Right ventricle myocardium superior (tissue), 1 donor: ENCODE measurements around the gene GALNT9. TPM values are rescaled to one million over a fixed set of nuclear protein-coding genes. Genes with fewer than 3 reads are reported as not detected.

Source experiments
- ATAC-seq: fragments of 200-7000 bp; cut with Tn5 transposase; one replicate; pipeline ENCODE4 v1.9.1; 2020; ENCODE audit warnings: mild to moderate bottlenecking; ENCODE audit not compliant: poor library complexity
- DNase-seq: peaks from one replicate; pipeline ENCODE4 v3.0.0-alpha.2; 2020
- intact Hi-C: fragments of 100-400 bp; cut with DNase I; formaldehyde crosslinking; loops from one replicate; pipeline ENCODE4 v1.11.2; 2022
- total RNA-seq: library from RNA; stranded (reverse); fragmentation: NEBNext Ultra II Directional; extraction: Animal tissue kit (Norgen Biotek cat#: 25700); gene quantifications from one replicate; pipeline ENCODE4 v1.2.1, GENCODE V29; 2021
- donor health status: DM: no; HTN: yes; CAD: no; lungs with severe emphysema.

GALNT9 gene
- total RNA-seq, 1 donor from 2014 or later = not detected

GRCh38 chr12:132346471-132347175 lies 17.2 kb upstream of the GALNT9 start:
- DNase-seq (no peak), ATAC-seq (no peak)
- intact Hi-C loops = no loop called here

GRCh38 chr12:132345561-132346200 lies 16.3 kb upstream of the GALNT9 start:
- DNase-seq (no peak), ATAC-seq (no peak)
- intact Hi-C loops = no loop called here

- intact Hi-C loops = no loop called here
- ATAC-seq (no peak), DNase-seq (no peak)
These were observed 15.7 kb upstream of the GALNT9 start for GRCh38 chr12:132345126-132345525.

- ATAC-seq (no peak), DNase-seq (no peak)
- intact Hi-C loops = no loop called here
These were observed 15.2 kb upstream of the GALNT9 start for GRCh38 chr12:132344601-132345000.

- intact Hi-C loops = no loop called here
- DNase-seq = no peak
- no peak for ATAC-seq
These were observed 14.8 kb upstream of the GALNT9 start for GRCh38 chr12:132344181-132344580.

GRCh38 chr12:132343294-132344004 lies 14.1 kb upstream of the GALNT9 start:
- ATAC-seq (no peak), DNase-seq (no peak)
- intact Hi-C loops = no loop called here

GRCh38 chr12:132342251-132343227 lies 13.2 kb upstream of the GALNT9 start:
- ATAC-seq (no peak), DNase-seq (no peak)
- intact Hi-C loops = no loop called here

GRCh38 chr12:132341318-132342050 lies 12.1 kb upstream of the GALNT9 start:
- ATAC-seq (no peak), DNase-seq (no peak)
- intact Hi-C loops = no loop called here

GRCh38 chr12:132340266-132341035 lies 11.1 kb upstream of the GALNT9 start:
- DNase-seq (no peak), ATAC-seq (no peak)
- intact Hi-C loops = no loop called here

- ATAC-seq (no peak), DNase-seq (no peak)
- intact Hi-C loops = no loop called here
These were observed 10.5 kb upstream of the GALNT9 start for GRCh38 chr12:132339856-132340255.

- intact Hi-C loops = no loop called here
- no peak for ATAC-seq
- no peak for DNase-seq
These were observed 9.4 kb upstream of the GALNT9 start for GRCh38 chr12:132338781-132339180.

GRCh38 chr12:132338311-132338710 lies 8.9 kb upstream of the GALNT9 start:
- intact Hi-C loops = no loop called here
- no peak for DNase-seq
- no peak for ATAC-seq

GRCh38 chr12:132337557-132337956 lies 8.2 kb upstream of the GALNT9 start:
- DNase-seq = no peak
- intact Hi-C loops = no loop called here
- no peak for ATAC-seq

- intact Hi-C loops = no loop called here
- no peak for ATAC-seq
- DNase-seq = no peak
These were observed 7.3 kb upstream of the GALNT9 start for GRCh38 chr12:132336451-132337413.

- intact Hi-C loops = no loop called here
- no peak for DNase-seq
- ATAC-seq = no peak
These were observed 5.9 kb upstream of the GALNT9 start for GRCh38 chr12:132335179-132335756.

- DNase-seq (no peak), ATAC-seq (no peak)
- intact Hi-C loops = no loop called here
These were observed 4.4 kb upstream of the GALNT9 start for GRCh38 chr12:132333766-132334165.
